NCI-H1694 (cell line): Measurements from ENCODE around the gene ENPEP.
"Not testable (repeated sequence)": the region's sequence is repeated elsewhere in the genome, so short reads cannot be mapped to it uniquely, and the experiment has no call there.

Experiments used
- DNase-seq: peaks from one replicate; lab custom pipeline; 2025; lab: John Stamatoyannopoulos, UW

ENPEP gene

GRCh38 chr4:110484029-110484428 is 8.1 kb downstream of the ENPEP start:
- no peak for DNase-seq

GRCh38 chr4:110484767-110485166 is 8.8 kb downstream of the ENPEP start:
- DNase-seq, result no peak

- no peak for DNase-seq
These were observed 9.5 kb downstream of the ENPEP start for GRCh38 chr4:110485452-110485851.

- DNase-seq, result no peak
These were observed 10.3 kb downstream of the ENPEP start for GRCh38 chr4:110486256-110486655.

- not testable (repeated sequence) for DNase-seq
These were observed 10.9 kb downstream of the ENPEP start for GRCh38 chr4:110486850-110487249.

- no peak for DNase-seq
These were observed 11.9 kb downstream of the ENPEP start for GRCh38 chr4:110487873-110488272.

- DNase-seq, result no peak
These were observed 14.1 kb downstream of the ENPEP start for GRCh38 chr4:110489901-110490508.

- DNase-seq, result no peak
These were observed 16.6 kb downstream of the ENPEP start for GRCh38 chr4:110492522-110492921.

- no peak for DNase-seq
These were observed 17.6 kb downstream of the ENPEP start for GRCh38 chr4:110493520-110493919.

GRCh38 chr4:110498420-110498819 is 22.5 kb downstream of the ENPEP start:
- DNase-seq, result no peak

GRCh38 chr4:110499126-110499525 is 23.2 kb downstream of the ENPEP start:
- no peak for DNase-seq

- no peak for DNase-seq
These were observed 25.9 kb downstream of the ENPEP start for GRCh38 chr4:110501826-110502225.

- DNase-seq, result no peak
These were observed 27.5 kb downstream of the ENPEP start for GRCh38 chr4:110503270-110504083.

GRCh38 chr4:110504084-110504435 is 28.1 kb downstream of the ENPEP start:
- DNase-seq, result no peak

GRCh38 chr4:110505440-110505839 is 29.5 kb downstream of the ENPEP start:
- DNase-seq, result no peak

- DNase-seq, result no peak
These were observed 33.1 kb downstream of the ENPEP start for GRCh38 chr4:110508827-110509710.

GRCh38 chr4:110510277-110510676 is 34.3 kb downstream of the ENPEP start:
- DNase-seq, result no peak

- peak; percentile 39 for DNase-seq
These were observed 35.1 kb downstream of the ENPEP start for GRCh38 chr4:110510955-110511544.

- DNase-seq, result no peak
These were observed 36.9 kb downstream of the ENPEP start for GRCh38 chr4:110512901-110513300.

- DNase-seq, result peak; percentile 2
These were observed 39.0 kb downstream of the ENPEP start for GRCh38 chr4:110514889-110515479.

- no peak for DNase-seq
These were observed 39.7 kb downstream of the ENPEP start for GRCh38 chr4:110515676-110516075.
